Esophagus muscularis mucosa (tissue), 4 donors: ENCODE results near the gene NUMA1. TPM values are rescaled to one million over a fixed set of nuclear protein-coding genes. Genes with fewer than 3 reads are reported as not detected.
A peak's percentile ranks its signal among the peaks of the same experiment; 100 is the strongest.

Experiments
- DNase-seq: peaks from one replicate; pipeline ENCODE4 v3.0.0-alpha.2; 2017; ENCODE audit errors: extremely low spot score
- H3K27ac ChIP-seq, 4 donors: fragments of 200-600 bp; sonication (generic); replicated peaks in 1 of 4; 1 replicate in 3 of 4; 2 replicates in 1 of 4; pipeline ENCODE4 v1.5.1; 2016 to 2019; ENCODE audit warnings: mild to moderate bottlenecking in 1 of 4
- H3K27me3 ChIP-seq, 4 donors: fragments of 200-600 bp; sonication (generic); one replicate each; pipeline versions ENCODE4 v1.5.1 to v1.6.0; 2016 to 2019
- H3K36me3 ChIP-seq, 4 donors: fragments of 200-600 bp; sonication (generic); one replicate each; pipeline ENCODE4 v1.5.1; 2016 to 2019
- H3K4me1 ChIP-seq, 4 donors: fragments of 200-600 bp; sonication (generic); one replicate each; pipeline ENCODE4 v1.5.1; 2016 to 2019
- H3K4me3 ChIP-seq, 4 donors: fragments of 200-600 bp; sonication (generic); 1 replicate in 2 of 4; 2 replicates in 2 of 4; pipeline ENCODE4 v1.5.1; 2016 to 2019; ENCODE audit warnings: mild to moderate bottlenecking in 4 of 4, moderate library complexity in 1 of 4
- H3K9me3 ChIP-seq, 4 donors: fragments of 200-600 bp; sonication (generic); 1 replicate in 3 of 4; 2 replicates in 1 of 4; pipeline ENCODE4 v1.5.1; 2016 to 2019
- EP300 ChIP-seq: sonication (generic); formaldehyde crosslinking; IDR thresholded peaks from one replicate; pipeline ENCODE4 v1.6.1; 2017; ENCODE audit warnings: antibody characterized with exemption
- POLR2A ChIP-seq: fragments of 450-650 bp; IDR thresholded peaks from one replicate; pipeline ENCODE4 v1.6.1; 2017; ENCODE audit warnings: antibody characterized with exemption, moderate library complexity, mild to moderate bottlenecking, low read depth
- POLR2AphosphoS5 ChIP-seq, 2 donors: sonication (generic); formaldehyde crosslinking; IDR thresholded peaks; one replicate each; pipeline ENCODE4 v1.6.1; 2017; ENCODE audit warnings: antibody characterized with exemption in 2 of 2
- WGBS: methylation state at CpG from one replicate; pipeline ENCODE4 v1.1.5; 2018; 5-methylcytosine and 5-hydroxymethylcytosine counted together
- intact Hi-C: fragments of 100-400 bp; cut with DNase I; formaldehyde crosslinking; loops from one replicate; pipeline ENCODE4 v1.15.1; 2023
- total RNA-seq, 4 donors: library from RNA; depleted of rRNA; stranded (reverse); fragments of >200 nt; gene quantifications; one replicate each; pipeline versions ENCODE4 v1.1.0 to v1.2.1, GENCODE V29; 2016
- TF ChIP-seq, protein P1 (sequence below), 3 experiments: fragments of 200-600 bp in 2 of 3; fragments of 450-650 bp in 1 of 3; sonication (generic) in 2 of 3; IDR thresholded peaks; one replicate each; pipeline ENCODE4 v1.5.1; 2017 to 2019; ENCODE audit warnings: antibody characterized with exemption in 3 of 3, mild to moderate bottlenecking in 2 of 3, moderate library complexity in 1 of 3

Gene NUMA1, protein sequence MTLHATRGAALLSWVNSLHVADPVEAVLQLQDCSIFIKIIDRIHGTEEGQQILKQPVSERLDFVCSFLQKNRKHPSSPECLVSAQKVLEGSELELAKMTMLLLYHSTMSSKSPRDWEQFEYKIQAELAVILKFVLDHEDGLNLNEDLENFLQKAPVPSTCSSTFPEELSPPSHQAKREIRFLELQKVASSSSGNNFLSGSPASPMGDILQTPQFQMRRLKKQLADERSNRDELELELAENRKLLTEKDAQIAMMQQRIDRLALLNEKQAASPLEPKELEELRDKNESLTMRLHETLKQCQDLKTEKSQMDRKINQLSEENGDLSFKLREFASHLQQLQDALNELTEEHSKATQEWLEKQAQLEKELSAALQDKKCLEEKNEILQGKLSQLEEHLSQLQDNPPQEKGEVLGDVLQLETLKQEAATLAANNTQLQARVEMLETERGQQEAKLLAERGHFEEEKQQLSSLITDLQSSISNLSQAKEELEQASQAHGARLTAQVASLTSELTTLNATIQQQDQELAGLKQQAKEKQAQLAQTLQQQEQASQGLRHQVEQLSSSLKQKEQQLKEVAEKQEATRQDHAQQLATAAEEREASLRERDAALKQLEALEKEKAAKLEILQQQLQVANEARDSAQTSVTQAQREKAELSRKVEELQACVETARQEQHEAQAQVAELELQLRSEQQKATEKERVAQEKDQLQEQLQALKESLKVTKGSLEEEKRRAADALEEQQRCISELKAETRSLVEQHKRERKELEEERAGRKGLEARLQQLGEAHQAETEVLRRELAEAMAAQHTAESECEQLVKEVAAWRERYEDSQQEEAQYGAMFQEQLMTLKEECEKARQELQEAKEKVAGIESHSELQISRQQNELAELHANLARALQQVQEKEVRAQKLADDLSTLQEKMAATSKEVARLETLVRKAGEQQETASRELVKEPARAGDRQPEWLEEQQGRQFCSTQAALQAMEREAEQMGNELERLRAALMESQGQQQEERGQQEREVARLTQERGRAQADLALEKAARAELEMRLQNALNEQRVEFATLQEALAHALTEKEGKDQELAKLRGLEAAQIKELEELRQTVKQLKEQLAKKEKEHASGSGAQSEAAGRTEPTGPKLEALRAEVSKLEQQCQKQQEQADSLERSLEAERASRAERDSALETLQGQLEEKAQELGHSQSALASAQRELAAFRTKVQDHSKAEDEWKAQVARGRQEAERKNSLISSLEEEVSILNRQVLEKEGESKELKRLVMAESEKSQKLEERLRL (N-terminal part only)
- 100 to 1,000 TPM; 214 to 328 (median 272) TPM for total RNA-seq

DNA sequence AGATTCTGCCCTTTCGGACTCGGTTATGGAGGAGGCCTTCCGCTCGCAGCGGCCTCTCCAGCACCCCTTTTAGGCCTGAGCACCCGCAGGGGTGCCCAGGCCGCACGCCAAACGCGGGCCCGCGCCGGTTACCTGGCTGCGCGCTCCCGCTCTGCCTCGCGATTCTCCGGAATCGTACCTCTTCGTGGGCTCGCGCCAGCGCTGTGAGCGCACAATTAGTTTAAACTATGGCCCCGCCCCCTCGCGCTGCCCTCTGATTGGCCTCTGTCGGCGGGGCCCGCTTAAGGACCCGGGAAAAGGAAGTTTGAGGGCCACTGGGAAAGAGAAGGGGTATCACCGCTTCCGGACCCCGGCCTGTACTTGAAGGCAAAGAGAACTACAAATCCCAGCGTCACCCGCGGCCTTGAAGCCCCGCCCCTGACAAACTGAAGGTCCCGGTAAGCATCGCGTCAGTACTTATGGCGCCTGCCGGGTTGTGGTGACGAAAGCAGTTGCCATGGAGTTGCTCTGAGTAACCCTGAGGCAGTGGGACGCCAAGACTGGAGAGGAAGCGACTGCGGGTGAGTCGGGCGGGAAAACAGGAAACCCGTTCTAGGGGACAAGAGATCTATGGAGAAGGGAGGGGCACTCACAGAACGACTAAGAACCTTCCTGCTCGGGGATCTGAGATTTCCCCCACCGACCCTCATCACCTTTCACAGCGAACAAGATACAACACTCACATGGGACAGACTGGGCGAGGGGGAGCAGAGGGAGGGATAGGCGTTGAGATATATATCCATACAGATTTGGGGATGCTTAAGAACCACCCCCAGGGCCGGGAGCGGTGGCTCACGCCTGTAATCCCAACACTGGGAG, at the start of gene NUMA1, which contains the start of gene LRRC51:
NUMA1 (minus strand) TSS at position 217 of the 858 bp plus-strand sequence. CDS start 44,599 bp downstream, outside the sequence.
LRRC51 (plus strand) TSS at position 525 of the 858 bp plus-strand sequence. CDS start 8,234 bp downstream, outside the sequence.
- no peaks in the 10 kb centered on the region for H3K27me3 ChIP-seq
- no peaks in the 10 kb centered on the region for H3K36me3 ChIP-seq
- no peak for TF ChIP-seq POLR2A
- TF ChIP-seq POLR2AphosphoS5 (IDR thresholded peaks at IDR 0.05), result peak; percentile 84 to 91
- TF ChIP-seq EP300, result no peak
- TF ChIP-seq, protein P1, sequence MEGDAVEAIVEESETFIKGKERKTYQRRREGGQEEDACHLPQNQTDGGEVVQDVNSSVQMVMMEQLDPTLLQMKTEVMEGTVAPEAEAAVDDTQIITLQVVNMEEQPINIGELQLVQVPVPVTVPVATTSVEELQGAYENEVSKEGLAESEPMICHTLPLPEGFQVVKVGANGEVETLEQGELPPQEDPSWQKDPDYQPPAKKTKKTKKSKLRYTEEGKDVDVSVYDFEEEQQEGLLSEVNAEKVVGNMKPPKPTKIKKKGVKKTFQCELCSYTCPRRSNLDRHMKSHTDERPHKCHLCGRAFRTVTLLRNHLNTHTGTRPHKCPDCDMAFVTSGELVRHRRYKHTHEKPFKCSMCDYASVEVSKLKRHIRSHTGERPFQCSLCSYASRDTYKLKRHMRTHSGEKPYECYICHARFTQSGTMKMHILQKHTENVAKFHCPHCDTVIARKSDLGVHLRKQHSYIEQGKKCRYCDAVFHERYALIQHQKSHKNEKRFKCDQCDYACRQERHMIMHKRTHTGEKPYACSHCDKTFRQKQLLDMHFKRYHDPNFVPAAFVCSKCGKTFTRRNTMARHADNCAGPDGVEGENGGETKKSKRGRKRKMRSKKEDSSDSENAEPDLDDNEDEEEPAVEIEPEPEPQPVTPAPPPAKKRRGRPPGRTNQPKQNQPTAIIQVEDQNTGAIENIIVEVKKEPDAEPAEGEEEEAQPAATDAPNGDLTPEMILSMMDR (IDR thresholded peaks at IDR 0.05), result no peak
- H3K4me1 ChIP-seq, result peaks cover 19 to 40% (median 30%) of the 10 kb centered on the region in 4 donors
- peak; percentile 100 for DNase-seq
- peak within 1 kb of the TSS; percentile 69 to 80 (median 78) for H3K4me3 ChIP-seq
- peak within 1 kb of the TSS; percentile 90 to 95 (median 93) for H3K27ac ChIP-seq
- no peaks in the 10 kb centered on the region for H3K9me3 ChIP-seq
- intact Hi-C loops, result loop anchor here (2.0 kb wide), 1 partner anchor 42 kb away; no protein-coding TSS in a partner anchor
- WGBS, result 2% methylated on average over 47 of the region's 60 CpGs

DNA sequence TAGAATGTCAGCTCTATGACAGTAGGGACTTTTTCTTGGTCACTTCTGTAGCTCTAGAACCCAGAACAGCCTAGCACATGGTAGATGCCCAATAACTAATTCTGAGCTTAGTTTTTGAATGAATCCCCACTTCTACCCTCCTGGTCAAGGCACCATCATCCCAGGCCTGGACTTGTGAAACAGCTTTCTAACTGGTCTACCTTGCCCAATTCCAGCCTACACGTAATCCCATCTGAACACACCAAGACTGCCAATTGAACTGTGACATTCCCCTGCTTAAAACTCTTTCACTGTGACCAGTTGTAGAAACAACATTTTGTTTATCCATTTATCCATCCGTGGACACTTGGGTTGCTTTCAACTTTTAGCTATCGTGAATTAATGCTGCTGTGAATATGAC, 49.0 kb upstream of the NUMA1 start:
- H3K27me3 ChIP-seq, result peaks cover 0 to 4% (median 0%) of the 10 kb centered on the region in 4 donors
- no peak for DNase-seq
- no peaks in the 10 kb centered on the region for H3K4me1 ChIP-seq
- H3K9me3 ChIP-seq, result no peaks in the 10 kb centered on the region
- WGBS, result 87% methylated on average over 3 of the region's 3 CpGs
- no peaks in the 10 kb centered on the region for H3K36me3 ChIP-seq
- intact Hi-C loops, result no loop called here
- TF ChIP-seq POLR2AphosphoS5 (IDR thresholded peaks at IDR 0.05) (no peak), EP300 (no peak), POLR2A (no peak)
- TF ChIP-seq, protein P1 (IDR thresholded peaks at IDR 0.05), result no peak
- no peak overlapping the region for H3K4me3 ChIP-seq
- H3K27ac ChIP-seq, result no peak overlapping the region

DNA sequence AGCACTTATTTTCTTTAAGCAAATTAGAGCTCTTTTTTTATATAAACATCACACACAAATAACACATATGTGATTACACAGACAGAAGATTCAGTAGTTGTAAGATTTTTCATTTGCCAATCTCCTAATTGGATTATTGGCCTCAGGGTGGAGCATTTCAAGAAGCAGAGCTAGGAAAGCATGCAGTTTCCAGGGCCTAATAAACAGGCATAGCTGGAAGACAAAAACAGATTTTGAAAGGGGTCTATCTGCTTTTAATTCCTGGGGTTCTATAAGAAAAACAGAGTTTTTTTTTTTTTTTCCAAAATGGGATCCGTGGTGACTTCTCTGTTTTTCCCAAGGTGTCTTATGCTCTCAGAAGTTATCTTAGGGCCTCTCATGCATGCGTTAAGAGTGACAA, 47.6 kb upstream of the NUMA1 start:
- Histone ChIP-seq H3K9me3 (no peaks in the 10 kb centered on the region), H3K27me3 (peaks cover 0 to 3% (median 0%) of the 10 kb centered on the region in 4 donors), H3K4me1 (no peaks in the 10 kb centered on the region), H3K36me3 (no peaks in the 10 kb centered on the region), H3K4me3 (no peak overlapping the region), H3K27ac (no peak overlapping the region)
- WGBS, result 70% methylated on average over 2 of the region's 2 CpGs
- TF ChIP-seq POLR2A (no peak), POLR2AphosphoS5 (IDR thresholded peaks at IDR 0.05) (no peak), EP300 (no peak)
- TF ChIP-seq, protein P1 (IDR thresholded peaks at IDR 0.05), result no peak
- intact Hi-C loops, result no loop called here
- DNase-seq, result no peak
